Activated CD8-positive, alpha-beta memory T cell treated with anti-CD3 and anti-CD28 coated beads, Interleukin-2, amount 10 ng/mL, durations not matched to agents 7 days and 5 days (primary cell): ENCODE data around the gene HOXA4. TPM values are rescaled to one million over a fixed set of nuclear protein-coding genes. Genes with fewer than 3 reads are reported as not detected.

Source experiments
- ATAC-seq: fragments of 150-1000 bp; cut with Tn5 transposase; one replicate; pipeline ENCODE4 v1.10.0; 2021; ENCODE audit warnings: moderate library complexity
- CTCF ChIA-PET: fragments of 350-600 bp; sonication (Branson Sonifier 250); formaldehyde crosslinking; loops from one replicate; lab custom pipeline; 2021; ENCODE audit warnings: antibody characterized with exemption; lab: Charles Lee
- DNase-seq: peaks from one replicate; pipeline ENCODE4 v3.0.0-alpha.2; 2020
- H3K27ac Mint-ChIP-seq: one replicate; pipeline ENCODE4 v1.8.0; 2021; ENCODE audit warnings: mild to moderate bottlenecking, mixed read lengths
- H3K27me3 Mint-ChIP-seq: one replicate; pipeline ENCODE4 v1.8.0; 2021; ENCODE audit warnings: mixed read lengths
- H3K36me3 Mint-ChIP-seq: one replicate; pipeline ENCODE4 v1.8.0; 2021; ENCODE audit warnings: mild to moderate bottlenecking, mixed read lengths
- H3K4me1 Mint-ChIP-seq: one replicate; pipeline ENCODE4 v1.8.0; 2021; ENCODE audit warnings: mixed read lengths
- H3K4me3 Mint-ChIP-seq: one replicate; pipeline ENCODE4 v1.8.0; 2021; ENCODE audit warnings: mild to moderate bottlenecking, moderate library complexity, mixed read lengths
- H3K9me3 Mint-ChIP-seq: one replicate; pipeline ENCODE4 v1.8.0; 2022; ENCODE audit warnings: low read depth, mixed read lengths
- total RNA-seq, 2 experiments: library from RNA; stranded (reverse); gene quantifications; one replicate each; pipeline ENCODE4 v1.2.3, GENCODE V29; 2021

Gene HOXA4
- total RNA-seq, 2 experiments from 2014 or later, result not detected

GRCh38 chr7:27151341-27151930 lies 20.9 kb upstream of the HOXA4 start:
- Mint-ChIP-seq H3K4me1 (peaks cover 29% of the 10 kb centered on the region), H3K36me3 (peaks cover 1% of the 10 kb centered on the region), H3K27me3 (peaks cover 93% of the 10 kb centered on the region), H3K27ac (no peak overlapping the region), H3K4me3 (peak overlapping the region; percentile 51), H3K9me3 (no peaks in the 10 kb centered on the region)
- ATAC-seq (no peak), DNase-seq (no peak)
- CTCF ChIA-PET, result interaction anchor here (0.9 to 3.6 kb wide), 13 partner anchors 10 to 782 kb away, joined by 3 to 25 read pairs (median 4); partner anchors contain the start of gene HOXA4

- Mint-ChIP-seq H3K27ac (no peak overlapping the region), H3K27me3 (peaks cover 94% of the 10 kb centered on the region), H3K4me1 (peaks cover 29% of the 10 kb centered on the region), H3K36me3 (peaks cover 1% of the 10 kb centered on the region), H3K4me3 (peak overlapping the region; percentile 51), H3K9me3 (no peaks in the 10 kb centered on the region)
- CTCF ChIA-PET, result interaction anchor here (0.7 to 3.6 kb wide), 18 partner anchors 10 to 781 kb away, joined by 3 to 25 read pairs (median 4); partner anchors contain the start of gene HOXA4
- peak; percentile 85 for ATAC-seq
- DNase-seq, result peak; percentile 70
These were observed 20.2 kb upstream of the HOXA4 start for GRCh38 chr7:27150568-27151340.

- no peak for ATAC-seq
- Mint-ChIP-seq H3K4me3 (no peak overlapping the region), H3K27me3 (peaks cover 90% of the 10 kb centered on the region), H3K36me3 (peaks cover 1% of the 10 kb centered on the region), H3K9me3 (no peaks in the 10 kb centered on the region), H3K4me1 (peaks cover 24% of the 10 kb centered on the region), H3K27ac (no peak overlapping the region)
- CTCF ChIA-PET, result interaction anchor here (0.7 to 3.6 kb wide), 15 partner anchors 11 to 773 kb away, joined by 3 to 25 read pairs (median 4); partner anchors contain the start of gene HOXA4
- no peak for DNase-seq
These were observed 19.4 kb upstream of the HOXA4 start for GRCh38 chr7:27149842-27150567.

GRCh38 chr7:27148756-27149641 lies 18.4 kb upstream of the HOXA4 start:
- Mint-ChIP-seq H3K27me3 (peaks cover 80% of the 10 kb centered on the region), H3K4me3 (no peak overlapping the region), H3K4me1 (peaks cover 18% of the 10 kb centered on the region), H3K36me3 (peaks cover 1% of the 10 kb centered on the region), H3K9me3 (no peaks in the 10 kb centered on the region), H3K27ac (no peak overlapping the region)
- CTCF ChIA-PET, result interaction anchor here (1.4 to 3.6 kb wide), 4 partner anchors 12 to 470 kb away, joined by 3 to 25 read pairs (median 12); partner anchors contain the start of gene HOXA4
- no peak for DNase-seq
- no peak for ATAC-seq

GRCh38 chr7:27148031-27148755 lies 17.6 kb upstream of the HOXA4 start:
- CTCF ChIA-PET, result interaction anchor here (1.1 to 3.6 kb wide), 3 partner anchors 13 to 466 kb away, joined by 3 to 25 read pairs (median 18); partner anchors contain the start of gene HOXA4
- Mint-ChIP-seq H3K36me3 (peaks cover 1% of the 10 kb centered on the region), H3K4me1 (peaks cover 18% of the 10 kb centered on the region), H3K27ac (no peak overlapping the region), H3K27me3 (peaks cover 72% of the 10 kb centered on the region), H3K4me3 (no peak overlapping the region), H3K9me3 (no peaks in the 10 kb centered on the region)
- no peak for ATAC-seq
- DNase-seq, result no peak

- ATAC-seq (no peak), DNase-seq (no peak)
- Mint-ChIP-seq H3K36me3 (peaks cover 1% of the 10 kb centered on the region), H3K27ac (no peak within 1 kb of the TSS), H3K27me3 (peaks cover 66% of the 10 kb centered on the region), H3K4me1 (peaks cover 18% of the 10 kb centered on the region), H3K9me3 (no peaks in the 10 kb centered on the region), H3K4me3 (no peak within 1 kb of the TSS)
- CTCF ChIA-PET, result interaction anchor here (1.1 kb wide), 1 partner anchor 465 kb away, joined by 3 read pairs; no protein-coding TSS in a partner anchor
These were observed 16.9 kb upstream of the HOXA4 start, which contains the start of gene HOXA6 for GRCh38 chr7:27147199-27148030. HOXA6 (minus strand) TSS chr7:27147774; CDS start chr7:27147749, 25 bp downstream.

GRCh38 chr7:27146491-27147198 lies 16.1 kb upstream of the HOXA4 start:
- Mint-ChIP-seq H3K4me1 (peaks cover 13% of the 10 kb centered on the region), H3K27ac (no peak overlapping the region), H3K36me3 (peaks cover 1% of the 10 kb centered on the region), H3K9me3 (no peaks in the 10 kb centered on the region), H3K4me3 (no peak overlapping the region), H3K27me3 (peaks cover 59% of the 10 kb centered on the region)
- CTCF ChIA-PET, result no interaction called here
- no peak for DNase-seq
- ATAC-seq, result no peak

GRCh38 chr7:27145914-27146412 lies 15.4 kb upstream of the HOXA4 start:
- no peak for ATAC-seq
- Mint-ChIP-seq H3K27me3 (peaks cover 52% of the 10 kb centered on the region), H3K36me3 (no peaks in the 10 kb centered on the region), H3K4me3 (no peak overlapping the region), H3K9me3 (no peaks in the 10 kb centered on the region), H3K27ac (no peak overlapping the region), H3K4me1 (peaks cover 6% of the 10 kb centered on the region)
- no peak for DNase-seq
- CTCF ChIA-PET, result no interaction called here

GRCh38 chr7:27145165-27145913 lies 14.8 kb upstream of the HOXA4 start:
- Mint-ChIP-seq H3K4me1 (peaks cover 3% of the 10 kb centered on the region), H3K27ac (no peak overlapping the region), H3K27me3 (peaks cover 47% of the 10 kb centered on the region), H3K9me3 (no peaks in the 10 kb centered on the region), H3K4me3 (no peak overlapping the region), H3K36me3 (no peaks in the 10 kb centered on the region)
- ATAC-seq, result no peak
- CTCF ChIA-PET, result interaction anchor here (1.0 kb wide), 1 partner anchor 16 kb away, joined by 3 read pairs; no protein-coding TSS in a partner anchor
- DNase-seq, result no peak

- H3K9me3 Mint-ChIP-seq, result no peaks in the 10 kb centered on the region
- H3K27ac Mint-ChIP-seq, result no peak overlapping the region
- CTCF ChIA-PET, result interaction anchor here (1.0 kb wide), 1 partner anchor 16 kb away, joined by 3 read pairs; no protein-coding TSS in a partner anchor
- H3K36me3 Mint-ChIP-seq, result no peaks in the 10 kb centered on the region
- ATAC-seq (no peak), DNase-seq (no peak)
- H3K27me3 Mint-ChIP-seq, result peaks cover 43% of the 10 kb centered on the region
- H3K4me1 Mint-ChIP-seq, result peaks cover 3% of the 10 kb centered on the region
- H3K4me3 Mint-ChIP-seq, result no peak overlapping the region
These were observed 14.2 kb upstream of the HOXA4 start for GRCh38 chr7:27144781-27145164.
